Mononuclear cell (primary cell): Measurements from ENCODE around the gene CDC42EP1. TPM values are rescaled to one million over a fixed set of nuclear protein-coding genes. Genes with fewer than 3 reads are reported as not detected.

Source experiments
- total RNA-seq: library from RNA; depleted of rRNA; stranded (reverse); fragments of >200 nt; gene quantifications from one replicate; pipeline ENCODE4 v1.2.3, GENCODE V29; 2012

CDC42EP1 gene
- total RNA-seq, 1 donor, result 0.42 TPM

Other genes with a start within 250 kb of the CDC42EP1 start
- gene ELFN2, start 133.0 kb upstream of the CDC42EP1 start, total RNA-seq, result under 0.01 TPM
- gene MFNG, start 74.1 kb upstream of the CDC42EP1 start, total RNA-seq, result 77.0 TPM
- gene CARD10, start 41.1 kb upstream of the CDC42EP1 start, total RNA-seq, result not detected
- 75.2 TPM for gene LGALS2, start 19.6 kb downstream of the CDC42EP1 start, total RNA-seq
- gene GGA1, start 48.4 kb downstream of the CDC42EP1 start, total RNA-seq, result 60.8 TPM
- 64.0 TPM for gene SH3BP1, start 79.2 kb downstream of the CDC42EP1 start, total RNA-seq
- gene PDXP, start 98.2 kb downstream of the CDC42EP1 start, total RNA-seq, result 2.7 TPM
- 260 TPM for gene LGALS1, start 115.2 kb downstream of the CDC42EP1 start, total RNA-seq
- gene NOL12, start 125.9 kb downstream of the CDC42EP1 start, total RNA-seq, result 21.0 TPM
- gene TRIOBP, start 136.6 kb downstream of the CDC42EP1 start, total RNA-seq, result 30.0 TPM
- 1.7 TPM for gene GCAT, start 247.5 kb downstream of the CDC42EP1 start, total RNA-seq